Cardiac fibroblast (primary cell): ENCODE results near the gene TGM1.

Source experiments
- DNase-seq, 2 donors: peaks; one replicate each; pipeline versions ENCODE4 v3.0.0 to v3.0.0-alpha.2; 2010; ENCODE audit warnings: low read depth in 2 of 2
- H3K4me3 ChIP-seq, 2 donors: replicated peaks in 1 of 2; 1 replicate in 1 of 2; 2 replicates in 1 of 2; pipeline ENCODE4 v1.5.1; 2011; ENCODE audit warnings: low read depth in 2 of 2, low read length in 2 of 2, mild to moderate bottlenecking in 2 of 2, moderate library complexity in 1 of 2
- CTCF ChIP-seq: IDR thresholded peaks from one replicate; pipeline ENCODE4 v1.5.1; 2011; ENCODE audit warnings: low read depth, mild to moderate bottlenecking, low read length, inconsistent platforms

The TGM1 gene

GRCh38 chr14:24262821-24263733 lies at the start of gene TGM1:
TSS of gene TGM1 (minus strand) at chr14:24263177. CDS start at chr14:24262352, 825 bp downstream.
- DNase-seq, result no peak
- H3K4me3 ChIP-seq, result no peak within 1 kb of the TSS
- TF ChIP-seq CTCF, result no peak

- peak; percentile 48 to 54 for DNase-seq
- H3K4me3 ChIP-seq, result no peak overlapping the region
- TF ChIP-seq CTCF, result no peak
Observed at GRCh38 chr14:24311837-24312615, 49.0 kb upstream of the TGM1 start.

GRCh38 chr14:24310646-24311604 lies 47.9 kb upstream of the TGM1 start, which contains the start of gene LTB4R:
TSS of gene LTB4R (plus strand) at chr14:24311502. CDS start at chr14:24315652, 4,150 bp downstream.
- peak within 1 kb of the TSS; percentile 15 to 33 for H3K4me3 ChIP-seq
- peak; percentile 76 to 85 for DNase-seq
- TF ChIP-seq CTCF, result no peak

GRCh38 chr14:24310265-24310645 lies 47.3 kb upstream of the TGM1 start:
- no peak for TF ChIP-seq CTCF
- peak overlapping the region in 1 of 2 donors; percentile 24 for H3K4me3 ChIP-seq
- no peak for DNase-seq

- TF ChIP-seq CTCF, result no peak
- DNase-seq, result no peak
- H3K4me3 ChIP-seq, result peak within 1 kb of the TSS in 1 of 2 donors; percentile 24
Observed at GRCh38 chr14:24309538-24310264, 46.7 kb upstream of the TGM1 start, which contains the start of gene LTB4R2. TSS of gene LTB4R2 (plus strand) at chr14:24310140. CDS start at chr14:24310665, 525 bp downstream.
